ENCODE data around the gene NOLC1. TPM values are rescaled to one million over a fixed set of nuclear protein-coding genes. Genes with fewer than 3 reads are reported as not detected.

NOLC1 gene
- total and polyA plus RNA-seq, 2 of the 13 experiments (the other 11 are each of a cell fraction or from before 2014, with no cell fraction given): 50.6 to 81.0 TPM

DNA sequence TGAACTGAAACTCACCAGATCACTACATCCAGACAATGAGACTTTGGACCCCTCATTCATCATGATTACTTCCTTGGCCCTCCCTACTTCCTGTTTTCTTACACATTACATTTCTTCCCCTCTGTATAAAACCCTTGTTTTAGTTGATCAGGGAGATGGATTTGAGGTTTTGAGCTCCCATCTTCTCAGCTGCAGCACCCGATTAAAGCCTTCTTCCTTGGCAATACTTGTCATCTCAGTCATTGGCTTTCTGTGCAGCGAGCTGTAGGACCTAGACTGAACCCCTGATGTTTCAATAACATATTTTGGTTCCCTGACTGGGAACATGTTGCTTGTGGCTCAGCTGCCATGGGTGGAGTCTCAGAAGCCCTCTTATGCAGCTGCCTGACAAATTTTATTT is 33.1 kb downstream of the NOLC1 start:
- CTCF ChIA-PET (ENCODE audit: low intra/inter-chr PET ratio, low total read pairs): no interaction called here
- no TSS peak for BruUV-seq (replicated peaks)
- no peak for DNase-seq (ENCODE audit: low spot score)

DNA sequence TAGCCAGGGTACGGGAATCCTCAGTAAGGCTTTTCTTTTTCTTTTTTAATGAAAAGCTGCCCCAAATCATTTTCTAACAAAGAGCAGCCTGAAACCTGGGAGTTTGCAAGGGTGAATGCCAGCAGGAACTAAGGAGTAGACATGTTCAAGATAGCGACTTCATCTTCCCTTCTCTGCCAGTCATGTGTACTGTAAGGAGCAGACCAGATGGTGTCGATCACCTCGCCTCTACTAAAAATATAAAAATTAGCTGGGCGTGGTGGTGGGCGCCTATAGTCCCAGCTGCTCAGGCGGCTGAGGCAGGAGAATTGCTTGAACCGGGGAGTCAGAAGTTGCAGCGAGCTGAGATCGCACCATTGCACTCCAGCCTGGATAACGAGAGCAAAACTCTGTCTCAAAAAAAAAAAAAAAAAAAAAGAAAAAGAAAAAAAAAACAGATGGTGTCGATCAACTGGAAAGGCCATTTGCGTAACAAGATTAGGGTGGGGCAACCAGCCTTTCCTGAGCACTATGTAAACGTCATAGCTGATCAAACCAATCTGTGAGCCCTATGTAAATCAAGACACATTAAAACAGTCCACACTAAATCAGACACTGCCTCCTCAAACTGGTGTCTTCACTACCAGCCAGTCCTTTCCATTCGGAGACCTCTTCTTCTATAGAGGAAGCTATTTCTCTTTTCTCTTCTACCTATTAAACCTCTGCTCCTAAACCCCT is 33.8 kb downstream of the NOLC1 start:
- CTCF ChIA-PET (ENCODE audit: low intra/inter-chr PET ratio, low total read pairs): no interaction called here
- Histone ChIP-seq H3K9ac (ENCODE audit: insufficient read depth, low read depth, low read length) (no peak overlapping the region), H4K20me1 (ENCODE audit: insufficient read depth, low read length) (no peaks in the 10 kb centered on the region), H2AFZ (ENCODE audit: low read length) (no peak overlapping the region), H3K4me1 (ENCODE audit: insufficient read depth, low read length) (peaks cover 11% of the 10 kb centered on the region), H3K79me2 (ENCODE audit: insufficient read depth, low read length) (no peaks in the 10 kb centered on the region), H3K36me3 (replicated peaks in 1 of 2; ENCODE audit: control insufficient read depth in 1 of 2, insufficient read depth in 2 of 2, low read length in 2 of 2) (no peaks in the 10 kb centered on the region), H3K9me3 (ENCODE audit: low read length) (peaks cover 19% of the 10 kb centered on the region), H3K4me3 (replicated peaks in 1 of 3; ENCODE audit: insufficient read depth in 1 of 3, low read depth in 2 of 3, low read length in 3 of 3) (no peak overlapping the region), H3K27ac (ENCODE audit: extremely low read length, insufficient read depth, low read length) (no peak overlapping the region), H3K27me3 (ENCODE audit: control insufficient read depth in 1 of 2, insufficient read depth in 2 of 2, low read length in 2 of 2) (no peaks in the 10 kb centered on the region), H3K4me2 (ENCODE audit: low read depth, low read length) (no peak overlapping the region)
- in situ Hi-C loops (cut with HindIII; ENCODE audit: extremely low pct_ligation_motif_present, low pct_unique_long_range_greater_than_20kb) (no loop called here), intact Hi-C loops (cut with micrococcal nuclease; ENCODE audit: unreplicated experiment) (no loop called here)
- ATAC-seq (no peak), FAIRE-seq (no peak), DNase-seq (ENCODE audit: low spot score) (no peak)
- POLR2A ChIA-PET: no interaction called here
- 63% methylated on average over 15 of the region's 15 CpGs for WGBS (ENCODE audit: low lambda C conversion rate)
- no TSS peak for BruUV-seq (replicated peaks)
- TF ChIP-seq ZNF556 (CRISPR knock-in tag; IDR thresholded peaks at IDR 0.05; ENCODE audit: borderline replicate concordance) (no peak), BRD4 (CRISPR knock-in tag; IDR thresholded peaks at IDR 0.05) (no peak), ZFYVE20 (CRISPR knock-in tag; IDR thresholded peaks at IDR 0.05; ENCODE audit: borderline replicate concordance, low read depth) (no peak), AGO1 (IDR thresholded peaks at IDR 0.05; ENCODE audit: low read depth, low read length, poor library complexity, severe bottlenecking) (no peak), TEAD2 (CRISPR knock-in tag; IDR thresholded peaks at IDR 0.05) (no peak), NFYC (CRISPR knock-in tag; IDR thresholded peaks at IDR 0.05) (no peak), NFKBIZ (CRISPR knock-in tag; IDR thresholded peaks at IDR 0.05) (no peak)
- TF ChIP-seq, protein P1, sequence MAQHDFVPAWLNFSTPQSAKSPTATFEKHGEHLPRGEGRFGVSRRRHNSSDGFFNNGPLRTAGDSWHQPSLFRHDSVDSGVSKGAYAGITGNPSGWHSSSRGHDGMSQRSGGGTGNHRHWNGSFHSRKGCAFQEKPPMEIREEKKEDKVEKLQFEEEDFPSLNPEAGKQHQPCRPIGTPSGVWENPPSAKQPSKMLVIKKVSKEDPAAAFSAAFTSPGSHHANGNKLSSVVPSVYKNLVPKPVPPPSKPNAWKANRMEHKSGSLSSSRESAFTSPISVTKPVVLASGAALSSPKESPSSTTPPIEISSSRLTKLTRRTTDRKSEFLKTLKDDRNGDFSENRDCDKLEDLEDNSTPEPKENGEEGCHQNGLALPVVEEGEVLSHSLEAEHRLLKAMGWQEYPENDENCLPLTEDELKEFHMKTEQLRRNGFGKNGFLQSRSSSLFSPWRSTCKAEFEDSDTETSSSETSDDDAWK (CRISPR knock-in tag; IDR thresholded peaks at IDR 0.05): no peak

More for the DNA sequence above, 33.1 kb downstream of the NOLC1 start:
- in situ Hi-C loops (cut with HindIII; ENCODE audit: extremely low pct_ligation_motif_present, low pct_unique_long_range_greater_than_20kb) (no loop called here), intact Hi-C loops (cut with micrococcal nuclease; ENCODE audit: unreplicated experiment) (no loop called here)
- TF ChIP-seq RARA (CRISPR knock-in tag; IDR thresholded peaks at IDR 0.05) (no peak), ZNF124 (CRISPR knock-in tag; IDR thresholded peaks at IDR 0.05) (peak; percentile 100)
- Histone ChIP-seq H3K4me2 (ENCODE audit: low read depth, low read length) (no peak overlapping the region), H3K27ac (ENCODE audit: extremely low read length, insufficient read depth, low read length) (no peak overlapping the region), H3K79me2 (ENCODE audit: insufficient read depth, low read length) (no peaks in the 10 kb centered on the region), H3K27me3 (ENCODE audit: control insufficient read depth in 1 of 2, insufficient read depth in 2 of 2, low read length in 2 of 2) (no peaks in the 10 kb centered on the region), H3K4me3 (replicated peaks in 1 of 3; ENCODE audit: insufficient read depth in 1 of 3, low read depth in 2 of 3, low read length in 3 of 3) (no peak overlapping the region), H3K4me1 (ENCODE audit: insufficient read depth, low read length) (peaks cover 11% of the 10 kb centered on the region), H3K36me3 (replicated peaks in 1 of 2; ENCODE audit: control insufficient read depth in 1 of 2, insufficient read depth in 2 of 2, low read length in 2 of 2) (no peaks in the 10 kb centered on the region), H2AFZ (ENCODE audit: low read length) (no peak overlapping the region), H3K9ac (ENCODE audit: insufficient read depth, low read depth, low read length) (no peak overlapping the region), H4K20me1 (ENCODE audit: insufficient read depth, low read length) (no peaks in the 10 kb centered on the region), H3K9me3 (ENCODE audit: low read length) (peaks cover 19% of the 10 kb centered on the region)
- POLR2A ChIA-PET: no interaction called here
- ATAC-seq: no peak
- WGBS (ENCODE audit: low lambda C conversion rate): 3% methylated on average over 2 of the region's 2 CpGs
- no peak for FAIRE-seq

Data from HepG2 (cell line).